CD14-positive monocyte (primary cell): Measurements from ENCODE around the gene DACT3. TPM values are rescaled to one million over a fixed set of nuclear protein-coding genes. Genes with fewer than 3 reads are reported as not detected.
A peak's percentile ranks its signal among the peaks of the same experiment; 100 is the strongest.

Experiments
- DNase-seq, 3 donors: peaks; one replicate each; pipeline ENCODE4 v3.0.0-alpha.2; 2011 to 2022
- H2AFZ ChIP-seq: 2 replicates; pipeline ENCODE4 v1.6.0; 2012; ENCODE audit warnings: mild to moderate bottlenecking, low read depth, low read length, inconsistent platforms; ENCODE audit not compliant: insufficient read depth, poor library complexity, severe bottlenecking
- H3K27ac ChIP-seq, 2 donors: 1 replicate in 1 of 2; 2 replicates in 1 of 2; pipeline ENCODE4 v1.5.1; 2012 to 2013; ENCODE audit warnings: low read length in 2 of 2, control low read depth in 1 of 2, inconsistent platforms in 1 of 2, low read depth in 1 of 2, mild to moderate bottlenecking in 1 of 2
- H3K27me3 ChIP-seq, 2 donors: one replicate each; pipeline versions ENCODE4 v1.6.0 to v1.6.1; 2011 to 2013; ENCODE audit warnings: low read length in 2 of 2; ENCODE audit not compliant: control insufficient read depth in 2 of 2, insufficient read depth in 2 of 2
- H3K36me3 ChIP-seq, 2 donors: replicated peaks in 1 of 2; 1 replicate in 1 of 2; 2 replicates in 1 of 2; pipeline versions ENCODE4 v1.5.1 to v1.6.1; 2012 to 2013; ENCODE audit warnings: low read length in 2 of 2, control low read depth in 1 of 2, inconsistent platforms in 1 of 2, mild to moderate bottlenecking in 1 of 2; ENCODE audit not compliant: insufficient read depth in 2 of 2, control insufficient read depth in 1 of 2
- H3K4me1 ChIP-seq, 2 donors: 1 replicate in 1 of 2; 2 replicates in 1 of 2; pipeline versions ENCODE4 v1.5.1 to v1.6.1; 2012 to 2013; ENCODE audit warnings: low read length in 2 of 2, control low read depth in 1 of 2, inconsistent platforms in 1 of 2, mild to moderate bottlenecking in 1 of 2, moderate library complexity in 1 of 2; ENCODE audit not compliant: insufficient read depth in 2 of 2, control insufficient read depth in 1 of 2
- H3K4me2 ChIP-seq: replicated peaks from 2 replicates; pipeline ENCODE3; 2012; ENCODE audit warnings: low read length, moderate library complexity, mild to moderate bottlenecking; ENCODE audit not compliant: poor library complexity, severe bottlenecking; ENCODE audit errors: extremely low read depth
- H3K4me3 ChIP-seq, 3 experiments: fragments of 200-600 bp in 1 of 3; sonication (generic) in 1 of 3; replicated peaks in 1 of 3; 1 replicate in 2 of 3; 2 replicates in 1 of 3; pipeline ENCODE4 v1.5.1; 2011 to 2013; ENCODE audit warnings: low read length in 3 of 3, mild to moderate bottlenecking in 3 of 3, control low read depth in 2 of 3, low read depth in 2 of 3, inconsistent platforms in 1 of 3, moderate library complexity in 1 of 3
- H3K79me2 ChIP-seq: 2 replicates; pipeline ENCODE4 v1.6.0; 2012; ENCODE audit warnings: mild to moderate bottlenecking, control low read depth, inconsistent platforms, low read length, moderate library complexity; ENCODE audit not compliant: insufficient read depth
- H3K9ac ChIP-seq: 2 replicates; pipeline ENCODE4 v1.6.0; 2017; ENCODE audit warnings: low read length, mild to moderate bottlenecking; ENCODE audit not compliant: insufficient read depth, poor library complexity, severe bottlenecking
- H3K9me3 ChIP-seq, 2 donors: replicated peaks in 1 of 2; 1 replicate in 1 of 2; 2 replicates in 1 of 2; pipeline versions ENCODE4 v1.5.1 to v1.6.1; 2012 to 2013; ENCODE audit warnings: low read length in 2 of 2, control low read depth in 1 of 2; ENCODE audit not compliant: control insufficient read depth in 1 of 2, insufficient read depth in 1 of 2
- H4K20me1 ChIP-seq: 2 replicates; pipeline ENCODE4 v1.6.0; 2012; ENCODE audit warnings: mild to moderate bottlenecking, low read length, control low read depth, moderate library complexity; ENCODE audit not compliant: insufficient read depth
- H3K27ac Mint-ChIP-seq, 7 donors: one replicate each; pipeline ENCODE4 v1.8.0; 2020; ENCODE audit warnings: mild to moderate bottlenecking in 7 of 7, mixed read lengths in 7 of 7, moderate library complexity in 6 of 7, inconsistent platforms in 2 of 7
- H3K27me3 Mint-ChIP-seq, 3 donors: one replicate each; pipeline ENCODE4 v1.8.0; 2021 to 2022; ENCODE audit warnings: low read depth in 3 of 3, mild to moderate bottlenecking in 3 of 3, mixed read lengths in 3 of 3, moderate library complexity in 3 of 3, inconsistent platforms in 1 of 3
- H3K36me3 Mint-ChIP-seq, 2 donors: one replicate each; pipeline ENCODE4 v1.8.0; 2020; ENCODE audit warnings: mixed read lengths in 2 of 2, inconsistent platforms in 1 of 2, mild to moderate bottlenecking in 1 of 2
- H3K4me1 Mint-ChIP-seq: one replicate; pipeline ENCODE4 v1.8.0; 2020; ENCODE audit warnings: mild to moderate bottlenecking, mixed read lengths
- H3K4me3 Mint-ChIP-seq, 2 donors: one replicate each; pipeline ENCODE4 v1.8.0; 2020; ENCODE audit warnings: mild to moderate bottlenecking in 2 of 2, mixed read lengths in 2 of 2, moderate library complexity in 1 of 2
- H3K9me3 Mint-ChIP-seq, 7 donors: one replicate each; pipeline ENCODE4 v1.8.0; 2020 to 2022; ENCODE audit warnings: mixed read lengths in 7 of 7, mild to moderate bottlenecking in 6 of 7, moderate library complexity in 6 of 7, inconsistent platforms in 2 of 7
- WGBS: methylation state at CpG from one replicate; pipeline ENCODE4 v1.1.5; 2013; ENCODE audit warnings: missing lambda C conversion rate; ENCODE audit not compliant: insufficient coverage; 5-methylcytosine and 5-hydroxymethylcytosine counted together
- intact Hi-C, 2 donors: fragments of 100-400 bp; cut with micrococcal nuclease; formaldehyde crosslinking; loops; one replicate each; pipeline versions ENCODE4 v1.15.0 to v1.15.1; 2023
- polyA plus RNA-seq, 3 donors: library from polyadenylated mRNA; depleted of rRNA in 1 of 3; unstranded in 2 of 3; stranded (reverse) in 1 of 3; fragments of 300-500 nt in 2 of 3; fragments of >200 nt in 1 of 3; fragmentation: Illumina TruSeq in 2 of 3; gene quantifications; 1 replicate in 2 of 3; 2 replicates in 1 of 3; pipeline ENCODE4 v1.2.3, GENCODE V29; 2012 to 2021
- TF ChIP-seq, protein P1 (sequence below): fragments of 200-600 bp; IDR thresholded peaks from one replicate; pipeline ENCODE4 v1.8.0; 2022; ENCODE audit warnings: antibody characterized with exemption, mild to moderate bottlenecking

Gene DACT3
- polyA plus RNA-seq, 3 donors, result 0.05 to 0.23 (median 0.09) TPM

- H3K27me3 Mint-ChIP-seq, result peaks cover 11 to 22% (median 22%) of the 10 kb centered on the region in 3 donors
- H3K9me3 ChIP-seq, result no peaks in the 10 kb centered on the region
- H2AFZ ChIP-seq, result no peak overlapping the region
- H3K4me3 ChIP-seq, result no peak overlapping the region
- peaks cover 5 to 6% of the 10 kb centered on the region in 2 donors for H3K27me3 ChIP-seq
- peaks cover 18 to 20% of the 10 kb centered on the region in 2 donors for H3K4me1 ChIP-seq
- H3K36me3 ChIP-seq, result no peaks in the 10 kb centered on the region
- H3K79me2 ChIP-seq, result no peaks in the 10 kb centered on the region
- H3K4me2 ChIP-seq, result no peak overlapping the region
- TF ChIP-seq, protein P1, sequence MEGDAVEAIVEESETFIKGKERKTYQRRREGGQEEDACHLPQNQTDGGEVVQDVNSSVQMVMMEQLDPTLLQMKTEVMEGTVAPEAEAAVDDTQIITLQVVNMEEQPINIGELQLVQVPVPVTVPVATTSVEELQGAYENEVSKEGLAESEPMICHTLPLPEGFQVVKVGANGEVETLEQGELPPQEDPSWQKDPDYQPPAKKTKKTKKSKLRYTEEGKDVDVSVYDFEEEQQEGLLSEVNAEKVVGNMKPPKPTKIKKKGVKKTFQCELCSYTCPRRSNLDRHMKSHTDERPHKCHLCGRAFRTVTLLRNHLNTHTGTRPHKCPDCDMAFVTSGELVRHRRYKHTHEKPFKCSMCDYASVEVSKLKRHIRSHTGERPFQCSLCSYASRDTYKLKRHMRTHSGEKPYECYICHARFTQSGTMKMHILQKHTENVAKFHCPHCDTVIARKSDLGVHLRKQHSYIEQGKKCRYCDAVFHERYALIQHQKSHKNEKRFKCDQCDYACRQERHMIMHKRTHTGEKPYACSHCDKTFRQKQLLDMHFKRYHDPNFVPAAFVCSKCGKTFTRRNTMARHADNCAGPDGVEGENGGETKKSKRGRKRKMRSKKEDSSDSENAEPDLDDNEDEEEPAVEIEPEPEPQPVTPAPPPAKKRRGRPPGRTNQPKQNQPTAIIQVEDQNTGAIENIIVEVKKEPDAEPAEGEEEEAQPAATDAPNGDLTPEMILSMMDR, result no peak
- H4K20me1 ChIP-seq, result no peaks in the 10 kb centered on the region
- 100% methylated on average over 2 of the region's 8 CpGs for WGBS
- no peaks in the 10 kb centered on the region for H3K36me3 Mint-ChIP-seq
- H3K4me3 Mint-ChIP-seq, result no peak overlapping the region
- H3K4me1 Mint-ChIP-seq, result peaks cover 15% of the 10 kb centered on the region
- no peak overlapping the region for H3K9ac ChIP-seq
- no peak overlapping the region for H3K27ac Mint-ChIP-seq
- intact Hi-C loops, result loop anchor here in 1 of 2 donors (10.0 kb wide), 1 partner anchor 140 kb away; no protein-coding TSS in a partner anchor
- H3K27ac ChIP-seq, result no peak overlapping the region
- DNase-seq, result no peak
- H3K9me3 Mint-ChIP-seq, result peaks cover 0 to 2% (median 0%) of the 10 kb centered on the region in 7 donors
These were observed 4.1 kb upstream of the DACT3 start for GRCh38 chr19:46665072-46665471.

DNA sequence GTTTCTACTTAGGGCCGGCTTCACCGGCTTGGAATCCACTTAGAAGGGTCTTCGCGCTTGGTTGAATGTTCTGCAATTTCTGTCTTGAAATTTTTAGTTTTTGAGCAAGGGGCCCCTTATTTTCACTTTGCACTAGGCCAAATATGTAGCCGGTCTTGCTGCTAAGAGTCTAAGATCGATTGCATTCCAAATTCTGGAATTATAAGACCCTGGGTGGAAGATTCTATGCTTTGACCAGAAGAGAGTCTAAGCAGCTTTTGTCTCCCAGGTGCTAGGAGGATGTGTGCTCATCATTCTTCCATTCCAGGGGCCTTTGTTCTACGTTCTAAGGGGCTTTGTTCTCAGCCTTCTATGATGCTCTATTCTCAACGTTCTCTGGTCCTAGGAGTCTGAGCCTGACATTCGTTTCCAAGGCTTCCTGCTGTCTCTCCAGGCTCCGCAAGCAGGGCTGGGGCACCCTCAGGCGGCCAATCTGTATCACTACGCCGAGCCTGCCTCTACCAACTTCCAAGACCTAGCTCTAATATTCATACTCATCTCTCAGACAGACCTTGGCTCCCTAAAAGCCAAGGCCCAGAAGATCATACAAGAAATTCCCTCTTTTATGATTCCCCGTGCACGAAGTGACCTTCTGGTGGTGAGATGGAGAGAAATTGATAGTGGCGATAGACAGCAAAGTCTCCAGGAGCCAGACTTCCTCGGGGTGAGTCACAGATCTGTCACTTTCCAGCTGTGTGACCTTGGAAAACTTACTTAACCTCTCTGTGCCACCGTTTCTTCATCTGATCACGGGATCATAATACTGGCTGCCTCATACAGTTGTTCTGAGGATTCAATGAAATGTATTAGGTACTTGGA, 982 bp upstream of the DACT3 start:
- Mint-ChIP-seq H3K4me3 (peak overlapping the region; percentile 68 to 86), H3K27ac (peak overlapping the region; percentile 83 to 95 (median 91)), H3K36me3 (peaks cover 3 to 4% of the 10 kb centered on the region in 2 donors), H3K27me3 (peaks cover 36 to 50% (median 47%) of the 10 kb centered on the region in 3 donors), H3K4me1 (peaks cover 20% of the 10 kb centered on the region), H3K9me3 (peaks cover 0 to 4% (median 4%) of the 10 kb centered on the region in 7 donors)
- Histone ChIP-seq H3K4me3 (peak overlapping the region in 2 of 3 experiments; percentile 19 to 68), H3K79me2 (no peaks in the 10 kb centered on the region), H3K9me3 (no peaks in the 10 kb centered on the region), H3K27me3 (peaks cover 28 to 29% of the 10 kb centered on the region in 2 donors), H3K36me3 (no peaks in the 10 kb centered on the region), H4K20me1 (no peaks in the 10 kb centered on the region), H3K27ac (peak overlapping the region; percentile 21 to 82), H3K4me2 (peak overlapping the region; percentile 78), H3K4me1 (peaks cover 27 to 31% of the 10 kb centered on the region in 2 donors), H3K9ac (no peak overlapping the region), H2AFZ (no peak overlapping the region)
- WGBS, result under 1% methylated on average over 11 of the region's 19 CpGs
- TF ChIP-seq, protein P1, result peak; percentile 96
- intact Hi-C loops, result loop anchor here (1.0 to 10.0 kb wide), 5 partner anchors 28 to 137 kb away; no protein-coding TSS in a partner anchor
- DNase-seq, result peak; percentile 79 to 86 (median 82)
